ENCODE data around the gene GJB6. TPM values are rescaled to one million over a fixed set of nuclear protein-coding genes. Genes with fewer than 3 reads are reported as not detected.

The GJB6 gene
- total RNA-seq, 1 donor from 2014 or later, result 32.6 TPM

DNA sequence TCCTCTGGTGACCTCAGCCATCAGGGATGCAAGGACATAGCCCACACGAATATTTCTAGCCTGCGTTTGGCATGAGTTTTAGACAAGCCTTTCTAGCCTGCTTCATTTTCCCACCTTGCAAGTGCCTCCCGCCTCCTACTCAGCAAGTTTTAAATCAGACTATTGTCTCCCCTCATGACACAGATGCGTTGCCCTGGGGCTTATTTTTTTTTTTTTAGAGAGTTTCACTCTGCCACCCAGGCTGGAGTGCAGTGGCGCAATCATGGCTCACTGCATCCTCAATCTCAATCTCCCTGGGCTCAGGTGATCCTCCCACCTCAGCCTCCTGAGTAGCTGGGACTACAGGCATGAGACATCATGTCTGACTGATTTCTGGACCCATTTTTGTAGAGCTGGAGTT is 54.0 kb downstream of the GJB6 start:
- Histone ChIP-seq H3K4me3 (ENCODE audit: low read depth, low read length) (no peak overlapping the region), H3K36me3 (ENCODE audit: control insufficient read depth, insufficient read depth, low read length) (no peaks in the 10 kb centered on the region), H3K27me3 (ENCODE audit: control insufficient read depth, insufficient read depth, low read length) (no peaks in the 10 kb centered on the region)
- FAIRE-seq (no peak), DNase-seq (ENCODE audit: low read depth) (no peak)
- TF ChIP-seq, protein P1, sequence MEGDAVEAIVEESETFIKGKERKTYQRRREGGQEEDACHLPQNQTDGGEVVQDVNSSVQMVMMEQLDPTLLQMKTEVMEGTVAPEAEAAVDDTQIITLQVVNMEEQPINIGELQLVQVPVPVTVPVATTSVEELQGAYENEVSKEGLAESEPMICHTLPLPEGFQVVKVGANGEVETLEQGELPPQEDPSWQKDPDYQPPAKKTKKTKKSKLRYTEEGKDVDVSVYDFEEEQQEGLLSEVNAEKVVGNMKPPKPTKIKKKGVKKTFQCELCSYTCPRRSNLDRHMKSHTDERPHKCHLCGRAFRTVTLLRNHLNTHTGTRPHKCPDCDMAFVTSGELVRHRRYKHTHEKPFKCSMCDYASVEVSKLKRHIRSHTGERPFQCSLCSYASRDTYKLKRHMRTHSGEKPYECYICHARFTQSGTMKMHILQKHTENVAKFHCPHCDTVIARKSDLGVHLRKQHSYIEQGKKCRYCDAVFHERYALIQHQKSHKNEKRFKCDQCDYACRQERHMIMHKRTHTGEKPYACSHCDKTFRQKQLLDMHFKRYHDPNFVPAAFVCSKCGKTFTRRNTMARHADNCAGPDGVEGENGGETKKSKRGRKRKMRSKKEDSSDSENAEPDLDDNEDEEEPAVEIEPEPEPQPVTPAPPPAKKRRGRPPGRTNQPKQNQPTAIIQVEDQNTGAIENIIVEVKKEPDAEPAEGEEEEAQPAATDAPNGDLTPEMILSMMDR (IDR thresholded peaks at IDR 0.05; ENCODE audit: insufficient read depth, low read length, severe bottlenecking), result no peak

DNA sequence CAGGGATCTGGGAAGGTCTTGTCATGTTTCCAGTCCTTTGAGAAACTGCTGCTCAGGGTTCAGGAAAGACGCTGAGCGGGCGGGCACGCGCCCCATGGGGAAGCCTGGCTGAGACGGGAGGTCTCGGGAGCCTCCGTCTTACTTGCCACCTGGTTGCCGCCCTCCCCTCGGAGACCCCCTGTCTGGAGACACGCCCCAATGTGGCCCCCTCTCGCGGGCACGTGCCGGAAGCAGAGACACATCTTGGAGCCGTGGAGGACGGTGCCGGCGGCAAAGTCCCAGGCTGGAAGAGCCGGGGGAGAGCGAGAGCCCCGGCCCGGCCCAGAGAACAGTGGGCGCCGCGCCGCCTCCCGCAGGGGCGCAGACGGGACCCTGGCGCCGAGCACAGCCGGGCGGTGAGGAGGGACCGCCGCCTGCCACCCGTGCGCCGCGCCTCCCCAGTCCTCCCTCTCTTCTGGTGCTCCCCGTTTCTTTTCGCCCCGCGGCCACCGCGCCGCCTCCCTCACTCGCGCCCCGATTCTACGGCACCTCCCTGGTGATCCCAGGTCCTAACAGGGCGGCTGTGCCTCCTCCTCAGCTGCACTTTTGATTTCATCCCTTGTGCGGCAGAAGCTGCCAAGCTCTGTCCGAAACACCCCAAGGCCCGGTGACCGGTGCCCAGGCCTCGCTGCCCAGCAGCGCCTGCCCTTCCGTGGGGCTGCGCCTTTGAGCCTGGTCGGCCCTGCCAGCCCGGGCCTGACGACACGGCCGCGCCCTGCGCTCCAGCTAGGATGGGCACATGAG is 54.9 kb downstream of the GJB6 start:
- DNase-seq (ENCODE audit: low read depth), result no peak
- TF ChIP-seq, protein P1 (IDR thresholded peaks at IDR 0.05; ENCODE audit: insufficient read depth, low read length, severe bottlenecking), result no peak
- H3K4me3 ChIP-seq (ENCODE audit: low read depth, low read length), result no peak overlapping the region
- FAIRE-seq, result no peak
- H3K36me3 ChIP-seq (ENCODE audit: control insufficient read depth, insufficient read depth, low read length), result no peaks in the 10 kb centered on the region
- H3K27me3 ChIP-seq (ENCODE audit: control insufficient read depth, insufficient read depth, low read length), result no peaks in the 10 kb centered on the region

DNA sequence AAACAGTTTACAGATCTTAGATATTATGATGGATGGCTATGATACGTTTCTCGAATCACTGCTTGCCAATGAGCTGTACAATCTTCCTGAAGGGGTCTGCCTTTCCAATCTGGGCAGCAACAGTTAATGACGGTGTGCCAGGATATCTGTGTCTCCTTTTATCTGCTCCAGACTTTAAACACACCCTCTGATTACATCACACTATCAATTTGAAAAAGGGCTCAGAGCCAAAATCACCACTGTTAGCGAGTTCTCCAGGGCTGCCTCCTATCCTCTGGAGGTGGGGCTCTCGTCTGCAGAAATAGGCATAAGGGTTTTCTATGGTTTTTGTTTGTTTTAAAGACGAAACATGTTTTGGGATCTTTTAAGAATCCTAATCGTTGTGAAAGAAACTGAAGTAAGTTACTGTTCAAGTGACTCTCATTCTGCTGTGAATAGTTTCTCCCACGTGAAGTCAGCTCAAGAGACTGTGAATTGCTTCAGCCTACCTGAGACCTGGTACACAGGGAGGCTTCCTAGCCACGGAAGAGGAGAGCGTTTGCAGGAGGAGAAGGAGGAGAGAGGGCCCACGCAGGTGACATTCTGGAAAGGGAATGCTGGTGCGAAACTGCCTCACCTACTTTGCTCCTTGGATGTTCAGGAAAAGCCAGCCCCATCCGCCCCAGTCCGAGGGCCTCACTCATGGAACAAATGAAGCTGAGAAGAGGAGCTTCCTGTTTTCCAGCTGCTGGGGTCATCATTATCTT is 56.0 kb downstream of the GJB6 start:
- H3K36me3 ChIP-seq (ENCODE audit: control insufficient read depth, insufficient read depth, low read length), result no peaks in the 10 kb centered on the region
- no peak overlapping the region for H3K4me3 ChIP-seq (ENCODE audit: low read depth, low read length)
- DNase-seq (ENCODE audit: low read depth), result no peak
- FAIRE-seq, result no peak
- TF ChIP-seq, protein P1 (IDR thresholded peaks at IDR 0.05; ENCODE audit: insufficient read depth, low read length, severe bottlenecking), result no peak
- no peaks in the 10 kb centered on the region for H3K27me3 ChIP-seq (ENCODE audit: control insufficient read depth, insufficient read depth, low read length)

DNA sequence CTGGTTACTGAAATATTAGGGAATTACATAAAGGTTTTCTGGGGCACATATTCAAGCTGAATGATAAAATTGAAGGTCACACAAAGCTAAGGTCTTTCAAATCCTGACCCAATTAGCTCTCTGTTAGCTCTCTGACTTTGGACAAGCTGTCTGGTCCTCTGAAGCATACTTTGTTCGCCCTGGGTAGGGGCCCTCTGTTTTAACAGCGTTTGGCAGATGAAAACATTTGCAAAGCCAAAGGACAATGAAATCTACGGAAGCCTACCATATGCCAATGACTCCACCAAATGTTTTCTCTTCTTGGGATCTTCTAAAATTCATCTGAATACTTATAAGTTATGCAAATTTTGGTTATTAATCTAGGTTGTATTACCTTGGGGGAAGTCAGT is 56.7 kb downstream of the GJB6 start:
- DNase-seq (ENCODE audit: low read depth), result no peak
- TF ChIP-seq, protein P1 (IDR thresholded peaks at IDR 0.05; ENCODE audit: insufficient read depth, low read length, severe bottlenecking), result no peak
- no peaks in the 10 kb centered on the region for H3K27me3 ChIP-seq (ENCODE audit: control insufficient read depth, insufficient read depth, low read length)
- H3K36me3 ChIP-seq (ENCODE audit: control insufficient read depth, insufficient read depth, low read length), result no peaks in the 10 kb centered on the region
- H3K4me3 ChIP-seq (ENCODE audit: low read depth, low read length), result no peak overlapping the region
- FAIRE-seq, result no peak

DNA sequence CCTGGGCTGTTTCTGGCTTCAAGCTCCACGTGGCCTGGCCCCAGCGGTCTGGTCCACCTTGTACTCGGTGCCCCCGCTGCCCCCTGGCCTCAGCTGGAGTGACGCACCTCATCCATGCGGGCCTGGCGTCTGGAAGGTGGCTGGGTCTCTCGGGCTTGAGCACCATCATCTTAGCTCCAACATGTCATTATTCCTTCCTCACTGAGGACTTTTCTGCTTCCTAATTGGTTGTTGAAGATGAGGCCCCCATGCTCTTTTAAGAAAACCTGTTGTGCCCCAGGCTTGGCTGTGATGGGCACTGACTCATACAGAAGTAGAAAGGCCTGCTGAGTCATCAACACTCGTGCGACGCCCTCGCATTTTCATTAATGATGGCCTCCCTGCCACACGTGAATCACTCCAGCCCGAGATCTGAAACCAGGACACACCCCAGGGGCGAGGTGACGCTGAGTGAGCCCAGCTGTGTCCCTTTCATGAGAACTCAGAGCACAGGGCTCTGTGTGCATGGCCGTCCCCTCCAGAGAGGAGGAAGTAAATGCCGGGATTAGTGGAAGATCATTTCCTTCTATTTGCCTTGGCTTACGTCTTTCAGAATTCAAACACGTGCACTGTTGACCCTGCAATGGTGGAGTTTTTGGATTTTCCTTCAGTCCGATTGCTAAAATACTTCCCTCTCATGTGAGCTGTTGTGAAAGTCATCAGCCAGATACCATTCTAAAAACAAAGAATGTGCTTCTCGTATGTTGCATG is 57.3 kb downstream of the GJB6 start:
- peak; percentile 96 for FAIRE-seq
- peak; percentile 98 for DNase-seq (ENCODE audit: low read depth)
- TF ChIP-seq, protein P1 (IDR thresholded peaks at IDR 0.05; ENCODE audit: insufficient read depth, low read length, severe bottlenecking), result no peak
- no peak overlapping the region for H3K4me3 ChIP-seq (ENCODE audit: low read depth, low read length)
- no peaks in the 10 kb centered on the region for H3K36me3 ChIP-seq (ENCODE audit: control insufficient read depth, insufficient read depth, low read length)
- H3K27me3 ChIP-seq (ENCODE audit: control insufficient read depth, insufficient read depth, low read length), result no peaks in the 10 kb centered on the region

Data from bronchial epithelial cell (primary cell).